ENCODE results near the gene CNGA2. TPM values are rescaled to one million over a fixed set of nuclear protein-coding genes. Genes with fewer than 3 reads are reported as not detected.

The CNGA2 gene
- total RNA-seq, 1 donor from 2014 or later, result not detected

DNA sequence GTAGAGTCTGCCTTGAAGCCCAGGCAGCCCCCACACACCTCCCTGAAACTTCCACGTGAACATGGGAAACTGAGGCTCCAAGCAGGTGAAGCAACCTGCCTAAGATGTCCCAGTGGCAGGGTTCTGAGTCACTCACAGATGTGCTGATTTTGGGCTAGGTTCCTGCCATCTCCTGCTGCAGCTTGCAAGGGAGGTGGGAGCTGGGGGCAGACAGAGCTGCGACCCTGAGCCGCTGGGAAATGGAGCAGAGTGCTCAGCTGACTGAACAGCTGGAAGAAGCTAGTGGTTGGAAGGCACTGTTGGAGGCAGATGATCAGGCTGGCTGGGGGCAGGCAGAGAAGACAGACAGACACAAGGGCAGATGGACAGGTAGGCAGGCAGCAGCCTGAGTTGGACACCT is 22.3 kb upstream of the CNGA2 start:
- DNase-seq (ENCODE audit: low read depth) (no peak), FAIRE-seq (no peak)
- no peaks in the 10 kb centered on the region for H3K36me3 ChIP-seq (ENCODE audit: control insufficient read depth, insufficient read depth, low read length)
- TF ChIP-seq CTCF (IDR thresholded peaks at IDR 0.05; ENCODE audit: insufficient read depth, low read length, severe bottlenecking), result no peak
- H3K4me3 ChIP-seq (ENCODE audit: low read depth, low read length), result no peak overlapping the region
- no peaks in the 10 kb centered on the region for H3K27me3 ChIP-seq (ENCODE audit: control insufficient read depth, insufficient read depth, low read length)

GRCh38 chrX:151713849-151714248 is 20.7 kb upstream of the CNGA2 start:
- TF ChIP-seq CTCF (IDR thresholded peaks at IDR 0.05; ENCODE audit: insufficient read depth, low read length, severe bottlenecking), result peak; percentile 55
- H3K4me3 ChIP-seq (ENCODE audit: low read depth, low read length), result no peak overlapping the region
- DNase-seq (ENCODE audit: low read depth) (peak; percentile 7), FAIRE-seq (no peak)
- H3K36me3 ChIP-seq (ENCODE audit: control insufficient read depth, insufficient read depth, low read length), result no peaks in the 10 kb centered on the region
- no peaks in the 10 kb centered on the region for H3K27me3 ChIP-seq (ENCODE audit: control insufficient read depth, insufficient read depth, low read length)

DNA sequence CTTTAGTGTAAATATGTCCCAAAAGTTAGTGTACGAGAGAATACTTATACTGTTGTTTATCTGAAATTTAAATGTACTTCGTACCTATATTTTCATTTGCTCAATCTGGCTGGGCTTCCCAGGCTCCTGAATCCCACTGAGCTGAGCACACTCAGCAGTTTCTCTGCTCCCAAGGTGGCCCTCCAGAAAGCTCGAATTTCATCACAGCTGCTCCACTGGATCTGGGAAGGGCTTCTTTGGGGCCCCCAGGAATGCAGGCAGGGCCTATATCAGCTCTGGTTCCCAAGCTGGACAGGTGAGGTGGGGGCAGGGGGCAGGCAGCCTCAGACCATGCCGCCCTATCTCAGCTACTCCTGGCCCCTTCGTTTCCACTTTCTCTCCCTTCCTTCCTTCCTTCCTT is 20.2 kb upstream of the CNGA2 start:
- DNase-seq (ENCODE audit: low read depth) (no peak), FAIRE-seq (no peak)
- Histone ChIP-seq H3K27me3 (ENCODE audit: control insufficient read depth, insufficient read depth, low read length) (no peaks in the 10 kb centered on the region), H3K36me3 (ENCODE audit: control insufficient read depth, insufficient read depth, low read length) (no peaks in the 10 kb centered on the region), H3K4me3 (ENCODE audit: low read depth, low read length) (no peak overlapping the region)
- TF ChIP-seq CTCF (IDR thresholded peaks at IDR 0.05; ENCODE audit: insufficient read depth, low read length, severe bottlenecking), result no peak

- Histone ChIP-seq H3K36me3 (ENCODE audit: control insufficient read depth, insufficient read depth, low read length) (no peaks in the 10 kb centered on the region), H3K4me3 (ENCODE audit: low read depth, low read length) (no peak within 1 kb of the TSS), H3K27me3 (ENCODE audit: control insufficient read depth, insufficient read depth, low read length) (no peaks in the 10 kb centered on the region)
- DNase-seq (ENCODE audit: low read depth) (no peak), FAIRE-seq (no peak)
- no peak for TF ChIP-seq CTCF (IDR thresholded peaks at IDR 0.05; ENCODE audit: insufficient read depth, low read length, severe bottlenecking)
Measured at GRCh38 chrX:151715752-151716151, 18.8 kb upstream of the CNGA2 start, which contains the start of gene FATE1. TSS of gene FATE1 (plus strand) at chrX:151716035. CDS start at chrX:151716120, 85 bp downstream.

GRCh38 chrX:151722241-151722846 is 12.2 kb upstream of the CNGA2 start:
- no peaks in the 10 kb centered on the region for H3K27me3 ChIP-seq (ENCODE audit: control insufficient read depth, insufficient read depth, low read length)
- DNase-seq (ENCODE audit: low read depth) (peak; percentile 1), FAIRE-seq (no peak)
- TF ChIP-seq CTCF (IDR thresholded peaks at IDR 0.05; ENCODE audit: insufficient read depth, low read length, severe bottlenecking), result peak; percentile 48
- H3K36me3 ChIP-seq (ENCODE audit: control insufficient read depth, insufficient read depth, low read length), result no peaks in the 10 kb centered on the region
- H3K4me3 ChIP-seq (ENCODE audit: low read depth, low read length), result no peak overlapping the region

All from bronchial epithelial cell (primary cell).